Stimulated activated CD8-positive, alpha-beta memory T cell treated with anti-CD3 and anti-CD28 coated beads, Interleukin-4, amount 100 ng/mL, for 48 hours (primary cell): ENCODE results near the gene ITGB6.
A peak's percentile ranks its signal among the peaks of the same experiment; 100 is the strongest.
"Not testable (repeated sequence)": the region's sequence is repeated elsewhere in the genome, so short reads cannot be mapped to it uniquely, and the experiment has no call there.

Source experiments
- DNase-seq: peaks from one replicate; pipeline ENCODE4 v3.0.0-alpha.2; 2020

ITGB6 gene

DNA sequence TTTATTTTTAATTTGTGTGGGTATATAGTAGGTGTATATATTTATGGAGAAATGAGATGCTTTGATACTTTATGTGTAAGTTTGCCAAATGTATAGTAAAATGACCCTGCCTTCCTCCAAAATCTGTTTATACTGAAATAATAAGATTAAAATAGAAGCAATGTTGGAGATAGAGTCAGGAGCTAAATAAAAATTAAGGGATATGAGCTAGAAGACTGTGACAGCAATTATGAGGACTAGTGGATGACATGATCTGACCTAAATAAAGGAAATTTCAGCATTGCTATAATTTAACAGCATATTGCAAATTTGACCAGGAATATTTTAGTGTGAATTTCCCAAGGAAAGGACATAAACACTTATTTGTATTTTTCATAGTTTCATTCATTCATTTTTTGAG lies 60.7 kb downstream of the ITGB6 start:
- DNase-seq = no peak

DNA sequence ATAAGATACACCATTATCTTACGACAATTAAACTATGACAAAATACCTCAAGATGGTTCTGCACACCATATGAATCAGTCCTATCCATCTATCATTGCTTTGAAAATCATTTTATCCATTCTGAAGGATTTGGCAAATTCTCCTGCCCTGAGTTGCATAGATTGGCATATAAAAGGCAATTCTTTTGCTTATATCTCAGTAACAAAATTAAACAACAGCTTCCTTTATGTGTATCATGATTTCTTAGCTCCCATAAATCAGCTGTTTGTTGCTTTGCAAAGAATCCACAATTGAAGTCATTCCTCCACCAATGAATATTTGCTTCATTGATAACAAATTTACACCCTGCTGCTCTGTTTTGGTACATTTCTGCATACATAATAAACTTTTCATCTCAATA lies 61.7 kb downstream of the ITGB6 start:
- no peak for DNase-seq

DNA sequence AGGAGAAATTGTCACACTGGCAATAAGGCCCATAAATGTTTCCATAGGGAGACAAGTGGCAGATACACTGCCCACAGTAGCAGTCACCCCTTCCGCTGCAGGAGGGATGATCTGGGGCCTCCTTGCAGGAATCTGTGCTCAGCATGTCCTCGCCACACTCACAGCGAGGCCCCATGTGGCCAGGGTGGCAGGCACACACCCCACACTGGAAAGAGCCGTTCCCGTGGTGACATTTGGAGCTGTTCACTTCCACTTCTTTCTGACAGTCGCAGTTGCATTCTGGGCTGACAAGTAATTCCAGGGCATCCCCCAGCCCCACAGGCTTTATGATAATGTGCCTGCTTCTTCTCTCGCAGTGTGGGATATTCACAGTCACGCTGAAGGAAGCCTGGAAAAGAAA lies 62.6 kb downstream of the ITGB6 start:
- no peak for DNase-seq

DNA sequence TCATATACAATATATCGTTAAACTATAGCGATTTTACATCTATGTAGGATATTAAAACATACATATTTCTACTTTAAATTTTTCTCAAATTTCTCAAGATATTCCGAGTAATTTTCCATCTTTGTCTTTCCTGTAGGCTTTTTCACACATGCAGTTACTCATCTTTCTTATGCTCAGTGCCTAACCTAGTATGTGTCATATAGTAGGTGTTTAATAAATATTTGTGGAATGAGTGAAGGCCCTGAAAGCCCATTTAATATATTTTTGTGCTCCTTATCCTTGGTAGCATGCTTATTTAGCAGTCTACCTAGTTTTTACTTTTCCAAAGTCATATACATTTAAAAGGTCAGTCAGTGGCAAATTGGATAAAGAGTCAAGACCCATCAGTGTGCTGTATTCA lies 67.3 kb downstream of the ITGB6 start:
- no peak for DNase-seq

DNA sequence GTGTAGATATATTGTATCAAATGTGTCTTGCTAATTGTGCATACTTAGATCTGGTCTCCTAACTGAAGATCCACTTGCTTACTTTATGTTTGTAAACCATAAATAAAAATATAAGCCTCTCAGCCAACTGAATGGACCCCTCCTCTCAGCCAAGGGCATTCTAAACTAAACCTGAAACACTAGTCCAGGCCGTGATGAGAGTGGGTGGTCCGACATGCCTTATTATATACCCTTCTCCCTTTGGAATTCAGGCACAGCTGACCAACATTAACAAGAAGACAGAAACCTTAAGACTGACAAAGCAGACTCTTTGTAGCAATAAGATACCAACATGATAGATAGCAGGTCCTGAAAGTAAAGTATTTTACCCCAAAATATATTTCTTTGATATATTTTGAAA lies 73.3 kb downstream of the ITGB6 start:
- DNase-seq = no peak

DNA sequence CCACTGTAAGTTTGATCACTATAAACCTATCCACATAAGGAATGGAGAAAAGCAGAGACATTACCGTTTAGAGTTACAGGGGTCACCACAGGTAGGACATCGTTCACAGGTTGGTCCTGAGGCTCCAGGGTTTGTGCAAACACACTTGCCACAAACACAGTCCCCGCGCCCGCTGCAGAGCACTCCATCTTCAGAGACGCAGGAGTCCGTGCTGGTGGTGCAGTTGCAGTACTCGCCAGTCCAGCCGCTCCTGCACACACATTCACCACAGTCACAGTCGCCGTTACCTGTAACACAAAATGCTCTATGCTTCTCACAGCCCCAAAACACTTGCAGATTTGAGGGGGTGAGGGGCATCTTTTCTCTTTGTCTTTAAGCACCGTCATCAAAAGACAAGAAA lies 73.8 kb downstream of the ITGB6 start:
- DNase-seq = no peak

DNA sequence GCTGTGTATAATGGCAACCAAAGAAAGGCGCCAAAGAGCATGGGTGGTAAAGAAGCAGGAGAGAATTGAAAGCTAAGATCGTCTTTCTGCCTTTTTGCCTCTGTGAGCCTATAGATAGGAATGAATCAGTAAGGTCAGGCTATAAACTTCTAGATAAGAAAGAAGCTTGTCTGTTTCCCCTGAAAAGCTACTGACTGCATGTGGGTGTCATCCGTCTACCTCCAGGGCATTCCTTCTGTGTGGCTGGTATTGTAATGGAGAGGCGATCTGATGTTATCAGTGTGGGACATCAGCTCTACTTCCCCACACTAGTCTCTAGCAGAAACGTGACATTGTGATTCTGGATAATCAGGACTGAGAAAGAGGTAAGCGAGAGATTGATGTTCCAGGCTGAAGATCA lies 74.2 kb downstream of the ITGB6 start:
- DNase-seq = no peak

DNA sequence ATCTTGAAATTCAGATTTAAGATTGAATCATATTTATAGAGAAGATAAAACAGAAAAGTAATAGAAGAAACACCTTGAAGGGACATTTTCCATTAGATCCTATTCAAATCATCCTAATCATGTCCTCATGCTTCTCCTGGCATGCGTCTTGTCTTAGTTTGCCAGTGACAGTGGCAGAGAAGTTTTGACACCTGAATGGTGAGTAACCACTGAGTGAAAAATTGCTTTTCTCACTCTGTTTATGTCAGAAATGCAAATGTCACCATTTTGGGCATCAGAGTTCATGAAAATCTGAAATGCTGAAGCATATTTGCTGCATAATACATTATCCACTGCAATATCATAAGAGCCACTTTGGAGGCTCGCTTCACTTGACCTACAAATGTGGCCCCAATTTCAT lies 74.7 kb downstream of the ITGB6 start:
- no peak for DNase-seq

DNA sequence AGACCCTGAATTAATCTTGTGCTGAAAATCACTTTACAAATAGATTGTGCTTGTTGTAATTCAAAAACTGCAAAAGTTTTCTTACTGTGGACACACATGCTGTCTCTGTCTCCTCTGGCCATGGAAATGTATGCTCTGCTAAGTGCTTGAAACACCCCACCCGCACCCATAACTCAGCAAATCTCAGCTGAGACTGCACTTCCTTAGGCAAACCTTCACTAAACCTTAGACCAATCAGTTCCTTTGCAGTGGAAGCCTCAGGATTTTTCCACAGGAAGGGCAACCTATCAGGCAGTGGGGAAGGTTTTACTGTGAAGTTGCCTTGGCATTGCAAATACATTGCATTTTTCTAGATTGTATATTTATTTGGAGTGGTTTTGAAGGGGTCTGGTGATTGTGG lies 75.5 kb downstream of the ITGB6 start:
- DNase-seq = no peak

DNA sequence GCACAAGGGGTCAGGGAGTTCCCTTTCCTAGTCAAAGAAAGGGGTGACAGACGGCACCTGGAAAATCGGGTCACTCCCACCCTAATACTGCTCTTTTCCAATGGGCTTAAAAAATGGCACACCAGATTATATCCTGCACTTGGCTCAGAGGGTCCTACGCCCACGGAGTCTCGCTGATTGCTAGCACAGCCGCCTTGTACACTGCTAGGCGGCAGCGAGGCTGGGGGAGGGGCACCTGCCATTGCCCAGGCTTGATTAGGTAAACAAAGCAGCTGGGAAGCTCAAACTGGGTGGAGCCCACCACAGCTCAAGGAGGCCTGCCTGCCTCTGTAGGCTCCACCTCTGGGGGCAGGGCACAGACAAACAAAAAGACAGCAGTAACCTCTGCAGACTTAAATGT lies 85.4 kb downstream of the ITGB6 start:
- not testable (repeated sequence) for DNase-seq

DNA sequence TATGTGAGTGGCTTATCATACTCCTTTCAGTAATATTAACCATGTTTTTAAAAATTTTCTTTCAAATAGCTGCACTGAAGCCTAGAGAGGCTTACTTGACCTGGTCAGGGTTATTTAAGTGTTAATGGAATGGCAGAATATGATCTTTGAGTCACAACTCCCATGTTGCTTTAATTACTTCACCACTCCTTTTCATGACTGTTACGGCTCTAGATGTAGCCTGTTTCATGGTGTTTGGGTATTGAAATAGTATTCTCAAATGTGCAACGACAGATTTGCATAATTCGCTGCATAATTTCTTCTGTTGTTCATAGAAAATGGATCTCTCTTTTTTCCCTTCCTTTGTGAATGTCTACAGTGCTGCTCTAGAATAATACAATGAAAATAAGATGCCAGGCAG lies 86.1 kb downstream of the ITGB6 start:
- DNase-seq = no peak

DNA sequence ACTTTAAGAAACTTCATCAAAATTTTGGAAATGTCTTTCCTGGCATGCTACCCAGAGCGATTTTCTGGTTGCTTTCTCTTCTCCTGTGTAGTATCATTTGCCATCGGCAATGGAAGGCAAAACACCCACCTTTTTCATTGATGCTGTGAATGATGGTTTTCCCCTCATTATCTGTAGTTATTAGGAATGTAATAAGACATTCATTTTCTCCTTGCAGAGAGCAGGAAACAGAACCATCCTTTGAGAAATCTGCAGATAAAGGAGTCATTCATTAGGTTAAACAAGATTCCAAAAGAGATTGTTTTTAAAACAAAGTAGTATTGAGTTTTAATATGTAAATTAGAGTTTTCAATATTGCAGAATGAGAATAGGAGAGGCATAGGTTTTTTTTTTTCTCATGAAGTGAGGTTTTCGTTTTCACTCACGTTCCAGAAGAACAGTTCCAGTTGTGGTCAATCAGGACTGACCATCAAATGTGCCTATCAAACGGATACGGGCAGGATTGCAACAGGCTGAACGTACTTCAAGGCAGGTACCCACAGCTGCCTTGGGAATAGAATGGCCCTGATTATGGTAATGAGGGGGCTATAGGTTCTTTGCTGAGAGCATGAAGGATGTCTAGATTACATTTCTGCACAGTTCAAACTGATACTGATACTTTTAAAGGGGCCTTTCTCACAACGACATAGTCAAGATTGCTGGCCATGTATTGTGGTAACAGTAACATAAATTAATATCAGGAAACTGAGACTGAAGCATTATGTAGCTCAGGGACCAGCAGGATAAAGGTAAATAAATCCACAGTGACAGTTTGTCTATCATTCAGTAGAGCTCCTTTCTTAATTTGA lies 87.9 kb downstream of the ITGB6 start:
- DNase-seq = no peak

DNA sequence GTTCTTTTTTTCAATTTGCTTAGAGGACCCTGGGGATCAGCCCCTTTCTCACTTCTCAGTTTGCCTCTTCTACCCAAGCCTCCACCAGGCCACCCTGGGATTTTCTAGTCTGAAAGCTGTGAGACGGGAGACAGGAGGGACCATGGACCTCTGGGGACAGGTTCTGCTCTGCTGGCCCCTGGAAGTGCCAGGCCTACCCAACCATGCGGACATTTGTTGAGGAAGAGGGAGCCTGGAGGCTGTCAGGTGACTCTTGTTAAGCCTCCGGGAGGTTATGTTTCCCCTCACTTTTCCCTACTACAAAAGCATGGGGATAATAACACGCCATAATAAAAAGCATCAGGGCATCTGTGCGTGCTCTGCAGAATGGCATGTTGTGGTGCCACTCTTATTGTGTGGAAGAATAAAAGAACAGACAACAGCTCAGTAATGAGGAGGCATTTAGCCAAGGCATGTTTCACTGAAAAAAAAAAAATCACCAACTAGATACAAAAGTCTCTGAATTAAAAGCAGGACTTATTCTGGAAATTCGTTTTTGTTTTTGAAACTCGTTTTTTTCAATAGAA lies 89.3 kb downstream of the ITGB6 start:
- DNase-seq = no peak

DNA sequence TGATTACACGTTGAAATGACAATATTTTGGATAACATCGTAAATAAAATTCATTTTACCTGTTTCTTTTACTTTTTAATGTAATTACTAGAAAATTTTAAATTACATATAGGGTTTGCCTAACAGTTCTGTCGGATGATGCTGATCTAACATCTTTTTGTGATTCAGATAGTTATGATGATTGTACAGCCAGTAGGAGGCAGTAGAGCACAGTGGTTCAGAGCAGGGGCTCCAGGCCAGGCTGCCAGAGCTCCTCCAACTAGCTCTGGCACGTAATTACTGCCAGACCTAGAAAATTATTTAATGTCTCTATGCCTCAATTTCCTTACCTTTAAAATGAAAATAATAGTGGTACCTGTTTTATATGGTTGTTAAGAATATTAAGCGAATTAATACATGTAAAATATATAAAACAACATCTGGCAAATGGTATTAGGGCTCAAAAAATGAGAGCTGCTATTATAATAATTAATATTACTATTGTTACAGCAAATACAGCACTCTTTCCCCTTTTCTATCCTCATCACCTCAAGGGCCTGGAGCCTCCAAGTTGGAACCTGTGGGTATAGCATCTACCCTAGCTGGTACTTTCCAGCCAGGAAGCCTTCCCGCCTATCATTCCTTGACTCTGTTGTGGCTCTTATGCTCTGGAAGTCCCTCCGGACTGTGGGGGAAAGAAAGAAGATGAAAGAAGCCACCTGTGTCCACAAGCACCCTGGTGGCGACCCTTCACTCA lies 90.0 kb downstream of the ITGB6 start:
- peak; percentile 50 for DNase-seq

DNA sequence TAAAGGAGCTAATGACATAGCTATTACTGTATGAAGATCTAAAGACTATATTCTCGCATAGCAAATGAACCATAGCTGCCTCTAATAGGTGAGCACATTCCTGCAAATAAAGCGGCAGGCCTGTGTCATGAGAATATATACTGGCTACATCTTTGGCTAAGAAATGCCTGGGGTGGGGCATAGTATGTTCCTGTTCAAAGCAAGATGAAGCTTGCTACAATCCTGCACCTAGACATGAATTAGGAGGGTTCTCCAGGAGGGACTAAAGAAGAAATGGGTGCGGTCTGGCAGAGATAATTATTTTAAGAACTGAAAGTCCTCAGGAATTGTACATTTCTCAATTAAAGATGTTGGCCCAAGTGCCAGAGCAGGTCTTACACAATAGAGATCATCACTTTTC lies 90.8 kb downstream of the ITGB6 start:
- DNase-seq = no peak

DNA sequence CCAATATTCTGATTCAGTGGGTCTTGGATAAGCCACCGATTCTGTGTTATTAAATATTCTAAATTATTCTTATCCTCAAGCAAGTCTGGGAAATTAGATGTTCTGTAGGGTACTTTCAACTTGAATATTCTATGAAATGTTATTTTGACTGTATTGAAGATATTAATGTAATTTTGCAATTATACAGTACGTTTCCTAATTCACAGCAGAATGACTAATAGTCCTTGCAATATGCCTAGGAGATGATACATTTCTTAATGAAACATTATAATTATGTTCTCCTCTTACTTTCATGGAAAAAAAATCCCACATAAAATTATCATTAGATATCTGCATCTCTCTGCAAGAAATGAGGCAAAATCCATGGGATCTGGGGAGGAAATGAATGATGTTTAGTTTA lies 91.4 kb downstream of the ITGB6 start:
- DNase-seq = no peak

DNA sequence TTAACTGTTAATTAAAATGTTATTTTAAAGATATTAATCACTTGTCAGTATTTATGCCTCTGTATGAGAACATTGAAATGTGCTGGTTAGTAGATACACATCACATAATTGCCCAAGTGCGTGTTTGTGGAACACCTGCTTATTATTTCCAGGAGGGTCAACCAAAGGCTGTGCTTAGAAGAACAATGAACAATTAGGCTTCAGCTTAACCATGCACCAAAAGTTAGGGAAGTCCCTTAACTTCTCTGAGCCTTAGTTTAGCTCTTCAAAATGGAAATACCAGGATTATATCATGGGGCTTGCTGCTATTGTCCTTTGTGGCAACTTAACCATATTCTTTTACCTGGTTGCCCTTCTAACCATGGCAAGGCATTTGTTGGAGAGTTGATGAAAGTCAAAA lies 94.7 kb downstream of the ITGB6 start:
- no peak for DNase-seq

DNA sequence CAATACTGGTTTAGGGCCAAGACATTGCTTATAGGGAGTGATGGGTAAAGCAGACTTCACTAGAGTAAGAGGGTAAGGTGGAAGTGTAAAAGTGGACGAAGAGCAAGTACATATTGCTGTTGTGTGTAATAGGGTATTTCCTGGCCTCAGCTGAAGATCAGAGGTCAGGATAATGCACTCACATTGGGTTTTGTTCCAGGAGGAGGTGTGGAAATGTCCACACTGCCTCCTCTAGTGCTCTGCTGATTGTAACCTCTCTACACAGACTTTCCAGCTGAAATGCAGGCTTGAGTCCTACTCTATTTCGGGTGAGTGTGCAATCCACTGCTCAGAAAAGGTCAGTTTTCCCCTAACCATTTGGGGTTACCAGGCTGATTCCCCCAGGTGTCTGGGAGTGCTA lies 96.0 kb downstream of the ITGB6 start:
- no peak for DNase-seq

DNA sequence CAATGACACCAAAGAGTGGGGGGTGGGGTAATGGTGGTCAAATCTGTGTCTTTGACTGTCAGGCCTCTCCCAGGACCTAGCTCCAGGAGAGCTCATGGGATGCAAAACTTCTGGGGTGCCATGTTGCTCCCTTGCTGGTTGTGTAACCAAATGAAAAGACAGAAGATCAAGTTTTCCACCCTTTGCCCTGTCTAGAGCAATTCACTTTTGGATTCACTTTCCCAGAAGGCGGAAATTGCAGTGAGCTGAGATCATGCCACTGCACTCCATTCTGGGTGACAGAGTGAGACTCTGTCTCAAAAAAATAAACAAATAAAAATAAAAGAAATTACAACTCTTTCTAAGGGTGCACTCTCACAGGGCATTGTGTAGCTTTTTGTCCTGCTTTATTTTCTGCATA lies 102.7 kb downstream of the ITGB6 start:
- no peak for DNase-seq

DNA sequence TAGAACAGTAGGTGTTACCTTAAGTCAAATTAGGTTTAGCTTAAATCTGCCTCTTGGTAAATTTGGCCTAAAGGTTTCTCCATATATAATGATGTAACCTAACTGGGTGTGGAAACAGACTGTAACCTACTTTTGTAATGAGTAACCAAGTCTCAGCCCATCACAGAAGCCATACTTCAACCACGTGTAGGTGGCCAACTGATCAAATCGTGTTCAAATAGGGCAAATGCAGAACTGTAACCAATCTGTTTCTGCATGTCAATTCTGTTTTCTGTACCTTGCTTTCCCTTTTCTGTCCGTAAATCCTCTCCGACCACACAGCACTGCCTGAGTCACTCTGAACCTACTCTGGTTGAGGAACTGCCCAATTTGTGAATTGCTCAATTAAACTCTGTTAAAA lies 103.7 kb downstream of the ITGB6 start:
- no peak for DNase-seq

DNA sequence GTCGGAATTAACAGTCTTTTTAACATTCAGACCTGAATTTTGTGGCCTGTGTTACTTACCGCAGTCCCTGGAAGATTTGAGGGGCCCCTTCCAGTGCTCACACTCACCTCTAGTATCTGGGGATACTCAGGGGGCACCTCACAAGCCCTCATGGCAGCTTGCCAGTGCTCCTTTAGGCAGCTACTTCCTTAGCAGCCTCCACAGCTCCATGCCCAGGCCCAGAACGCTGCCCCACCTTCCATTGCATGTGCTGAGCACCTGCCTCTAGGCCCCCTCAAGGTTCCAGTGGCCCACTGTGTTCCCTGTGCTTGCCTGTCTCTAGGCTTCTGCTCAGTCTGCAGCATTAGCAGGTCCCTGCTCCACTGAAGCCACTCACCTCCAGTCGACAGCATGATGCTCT lies 107.6 kb downstream of the ITGB6 start:
- DNase-seq = no peak

DNA sequence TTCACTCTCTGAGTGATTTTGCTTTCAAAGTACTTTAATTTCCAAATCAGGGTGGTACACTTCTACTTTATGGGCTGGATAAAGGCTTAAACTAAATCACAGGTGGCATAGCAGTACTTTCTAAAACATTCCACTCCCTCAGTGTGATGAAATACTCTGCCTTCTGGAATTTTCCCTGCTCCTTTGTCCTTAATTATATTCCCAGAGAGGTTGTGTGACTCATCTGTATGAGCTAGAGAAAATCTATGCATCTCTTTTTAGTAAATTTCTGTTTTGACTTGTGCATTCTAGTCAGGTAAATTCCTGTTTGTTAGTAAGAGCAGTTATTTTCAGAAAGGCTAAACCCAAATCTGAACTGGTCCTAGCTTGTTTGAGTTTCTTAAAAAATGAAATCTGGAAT lies 108.7 kb downstream of the ITGB6 start:
- DNase-seq = no peak

DNA sequence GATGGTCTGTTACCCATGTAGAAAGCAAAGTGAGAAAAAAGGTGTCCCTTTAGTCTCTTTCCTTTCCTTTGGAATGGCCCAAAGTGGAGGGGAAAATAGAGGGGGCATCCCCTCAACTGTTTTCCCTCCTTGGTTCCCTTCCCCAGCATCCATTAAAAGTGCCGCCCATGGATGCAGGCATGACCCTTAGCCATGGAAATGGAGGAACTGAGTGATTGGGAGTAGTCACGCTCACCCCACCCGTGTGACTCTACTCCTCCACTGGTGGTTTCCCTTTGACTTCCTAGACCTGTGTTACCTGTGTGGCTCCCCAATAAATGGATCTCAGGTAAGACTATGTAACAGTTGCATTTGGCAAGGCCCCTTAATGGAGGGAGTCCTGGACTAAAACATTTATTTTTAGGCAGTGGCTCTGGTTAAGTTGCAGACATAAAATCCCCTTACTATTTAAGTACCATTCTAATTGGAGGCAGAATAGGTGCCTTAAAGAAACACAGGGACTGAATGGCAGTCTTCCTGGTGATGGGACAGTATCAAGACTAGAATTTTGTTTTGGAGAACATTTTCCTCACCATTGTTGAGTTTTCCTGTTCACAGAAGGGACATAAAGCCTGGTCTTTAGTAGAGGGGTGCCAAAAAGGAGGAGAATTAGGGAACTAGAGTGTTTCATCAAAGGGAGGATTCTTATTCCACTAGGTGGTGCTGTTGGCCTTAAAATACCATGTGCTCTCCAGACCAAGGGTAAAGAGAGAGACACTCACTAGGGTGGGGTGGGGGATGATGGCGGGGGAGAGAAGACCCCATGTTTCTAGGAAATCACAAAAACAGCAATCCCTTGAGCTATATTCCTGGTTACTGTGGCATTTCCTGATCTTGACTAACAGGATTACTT lies 112.0 kb downstream of the ITGB6 start:
- no peak for DNase-seq
